ENCODE results near the gene CTCFL. TPM values are rescaled to one million over a fixed set of nuclear protein-coding genes. Genes with fewer than 3 reads are reported as not detected.

CTCFL gene
- total and polyA plus RNA-seq, 2 of the 8 experiments (the other 6 are each of a cell fraction or from before 2014, with no cell fraction given), result 0.30 to 0.80 TPM

GRCh38 chr20:57557926-57558613 lies 33.1 kb upstream of the CTCFL start:
- no peak overlapping the region for H3K56ac ChIP-seq (replicated peaks; ENCODE audit: insufficient read length, low read depth, low read length)
- ChIA-PET POLR2A (ENCODE audit: partially characterized antibody) (interaction anchor here (0.8 kb wide), 1 partner anchor 11 kb away, joined by 3 read pairs; no protein-coding TSS in a partner anchor), CTCF (ENCODE audit: partially characterized antibody) (interaction anchor here (1.1 to 6.3 kb wide), 3 partner anchors 12 to 17 kb away, joined by 3 to 46 read pairs (median 3); no protein-coding TSS in a partner anchor)
- no peak overlapping the region for H2BK120ac ChIP-seq (replicated peaks; ENCODE audit: low read depth, low read length)
- no peak overlapping the region for H3K23ac ChIP-seq (ENCODE audit: insufficient read length)
- no peak overlapping the region for H2AFZ ChIP-seq (ENCODE audit: low read length)
- no peak overlapping the region for H4K91ac ChIP-seq (replicated peaks; ENCODE audit: insufficient read length, low read length)
- no peak overlapping the region for H2AK5ac ChIP-seq (ENCODE audit: low read depth, low read length)
- H4K20me1 ChIP-seq (replicated peaks in 1 of 2; ENCODE audit: control insufficient read depth in 1 of 2, insufficient read depth in 2 of 2, low read length in 2 of 2), result no peaks in the 10 kb centered on the region
- no peak overlapping the region for H4K5ac ChIP-seq (ENCODE audit: insufficient read length, low read depth, low read length)
- no peak overlapping the region for H2BK12ac ChIP-seq (ENCODE audit: low read depth, low read length)
- H3K9ac ChIP-seq (replicated peaks in 1 of 4; ENCODE audit: extremely low read depth in 1 of 4, low read depth in 3 of 4, low read length in 3 of 4), result no peak overlapping the region
- H3K23me2 ChIP-seq (ENCODE audit: low read depth, low read length), result no peaks in the 10 kb centered on the region
- H3K18ac ChIP-seq (ENCODE audit: extremely low read depth, low read length), result no peak overlapping the region
- no peak overlapping the region for H3K4me2 ChIP-seq (ENCODE audit: insufficient read depth in 1 of 2, low read depth in 2 of 2, low read length in 2 of 2)
- no peak overlapping the region for H3K4ac ChIP-seq (replicated peaks; ENCODE audit: insufficient read length, low read depth, low read length)
- H2BK5ac ChIP-seq (ENCODE audit: low read depth, low read length), result no peak overlapping the region
- FAIRE-seq (no peak), DNase-seq (ENCODE audit: low read depth in 1 of 2, low spot score in 2 of 2) (no peak)
- no peak overlapping the region for H2BK15ac ChIP-seq (ENCODE audit: low read length)
- H3K79me2 ChIP-seq (ENCODE audit: control insufficient read depth in 1 of 2, insufficient read depth in 2 of 2, low read length in 2 of 2), result no peaks in the 10 kb centered on the region
- no peak overlapping the region for H2BK20ac ChIP-seq (ENCODE audit: low read length)
- H3K14ac ChIP-seq (ENCODE audit: insufficient read length), result no peak overlapping the region
- H3K4me3 ChIP-seq (ENCODE audit: extremely low read depth in 1 of 4, insufficient read depth in 2 of 4, low read depth in 3 of 4, low read length in 4 of 4), result no peak overlapping the region
- WGBS, 2 experiments (ENCODE audit: extremely low coverage in 1 of 2, insufficient coverage in 1 of 2, insufficient read length in 1 of 2, insufficient replicate concordance in 2 of 2, low coverage in 1 of 2, low lambda C conversion rate in 2 of 2, missing lambda C conversion rate in 1 of 2), result 93% methylated on average over 9 of the region's 9 CpGs; no CpG with 5 or more reads in 1 of the 2 experiments
- no peak overlapping the region for H4K8ac ChIP-seq (ENCODE audit: extremely low read depth, insufficient read depth, low read length)
- H3K36me3 ChIP-seq (ENCODE audit: control insufficient read depth in 2 of 4, insufficient read depth in 4 of 4, low read length in 3 of 4), result no peaks in the 10 kb centered on the region
- no peaks in the 10 kb centered on the region for H3K79me1 ChIP-seq (ENCODE audit: low read depth, low read length)
- no peaks in the 10 kb centered on the region for H3K27me3 ChIP-seq (replicated peaks in 1 of 4; ENCODE audit: control insufficient read depth in 3 of 4, extremely low read depth in 1 of 4, insufficient read depth in 3 of 4, low read length in 3 of 4)
- no peaks in the 10 kb centered on the region for H3K9me3 ChIP-seq (ENCODE audit: insufficient read depth in 2 of 2, low read depth in 1 of 2, low read length in 1 of 2)
- H3K27ac ChIP-seq (ENCODE audit: low read depth, low read length), result no peak overlapping the region
- no peaks in the 10 kb centered on the region for H3K4me1 ChIP-seq (replicated peaks in 1 of 4; ENCODE audit: control insufficient read depth in 3 of 4, insufficient read depth in 4 of 4, low read length in 3 of 4)
- TF ChIP-seq SP1 (IDR thresholded peaks at IDR 0.05; ENCODE audit: low read depth, low read length) (no peak), E2F6 (IDR thresholded peaks at IDR 0.05) (no peak), CHD2 (IDR thresholded peaks at IDR 0.05; ENCODE audit: low read length) (no peak), EZH2 (IDR thresholded peaks at IDR 0.05; ENCODE audit: low read depth, low read length, severe bottlenecking) (no peak), YY1 (IDR thresholded peaks at IDR 0.05; ENCODE audit: low read depth, low read length) (no peak), RAD21 (IDR thresholded peaks at IDR 0.05 in 1 of 2, conservative IDR thresholded peaks at IDR 0.05 in 1 of 2; ENCODE audit: low read depth in 2 of 2, low read length in 2 of 2) (no peak), KDM5A (IDR thresholded peaks at IDR 0.05; ENCODE audit: low read length) (no peak), CTCF (IDR thresholded peaks at IDR 0.05; ENCODE audit: control extremely low read depth in 1 of 3, insufficient read depth in 1 of 3, low read depth in 1 of 3, low read length in 3 of 3) (no peak), MAFK (IDR thresholded peaks at IDR 0.05; ENCODE audit: low read depth, low read length) (no peak)

Measured in H1 (cell line).